Epithelial cell of alveolus of lung (primary cell): ENCODE data around the gene ZNF658. TPM values are rescaled to one million over a fixed set of nuclear protein-coding genes. Genes with fewer than 3 reads are reported as not detected.

Experiments
- total RNA-seq: library from RNA; depleted of rRNA; stranded (reverse); fragments of >200 nt; gene quantifications from 2 replicates; pipeline ENCODE4 v1.2.1, GENCODE V29; 2015

ZNF658 gene
- 2.6 and 4.8 TPM in 2 replicates for total RNA-seq

DNA sequence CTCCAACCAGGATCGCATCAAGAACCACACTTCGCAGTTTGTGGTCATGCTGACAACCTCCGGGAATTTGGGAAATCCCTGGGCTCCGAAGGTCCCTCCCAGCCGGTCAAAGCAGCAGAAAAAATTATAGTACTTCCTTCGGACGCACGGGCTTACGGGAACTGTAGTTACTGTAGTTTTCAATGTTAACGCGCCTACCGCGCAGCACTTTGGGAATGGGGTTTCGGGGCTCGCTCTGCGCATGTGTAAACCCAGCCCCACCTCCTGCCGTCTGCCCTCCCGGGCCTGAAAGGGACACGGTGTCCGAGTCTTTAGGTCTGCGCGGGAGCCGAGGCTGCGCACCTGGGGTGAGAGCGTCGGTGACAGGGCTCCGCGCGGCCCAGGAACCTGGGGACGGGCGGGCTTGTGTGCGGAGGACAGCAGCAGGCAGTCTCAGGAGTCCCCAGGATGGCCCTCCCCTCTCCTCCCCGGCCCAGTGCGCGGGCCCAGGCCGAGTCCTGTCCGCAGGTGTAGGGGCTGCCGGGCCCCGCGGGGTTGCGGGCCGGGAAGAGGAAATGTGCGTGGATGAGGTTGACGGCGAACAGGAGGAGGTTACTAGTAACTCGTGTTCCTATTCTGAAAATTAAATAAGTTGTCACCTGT lies at the start of gene ZNF658:
Gene ZNF658, plus strand, starts transcription at position 236 of the 642 bp plus-strand sequence. CDS start 2,837 bp downstream, outside the sequence.

Other genes starting within 250 kb of the ZNF658 start
- gene SPATA31A3, start 91.8 kb downstream of the ZNF658 start, total RNA-seq, result not detected in 2 replicates